WTC11 (cell line): ENCODE results near the gene RARA. TPM values are rescaled to one million over a fixed set of nuclear protein-coding genes. Genes with fewer than 3 reads are reported as not detected.

Experiments
- ATAC-seq: fragments of 200-7000 bp; cut with Tn5 transposase; 2 replicates; pipeline ENCODE4 v1.10.0; 2021; ENCODE audit warnings: mild to moderate bottlenecking, moderate library complexity
- CTCF ChIA-PET: fragments of 300-600 bp; sonication (Branson Sonifier 250); formaldehyde crosslinking; loops from one replicate; lab custom pipeline; 2021; ENCODE audit warnings: antibody characterized with exemption; lab: Charles Lee
- POLR2A ChIA-PET: fragments of 350-600 bp; sonication (Branson Sonifier 250); formaldehyde crosslinking; loops from one replicate; lab custom pipeline; 2021; ENCODE audit warnings: antibody characterized with exemption; lab: Charles Lee
- DNase-seq: peaks from one replicate; pipeline ENCODE4 v3.0.0; 2021; ENCODE audit warnings: low spot score
- H3K27ac Mint-ChIP-seq: 2 replicates; pipeline ENCODE4 v1.8.0; 2021; ENCODE audit warnings: mixed read lengths
- H3K27me3 Mint-ChIP-seq: 2 replicates; pipeline ENCODE4 v1.8.0; 2021; ENCODE audit warnings: low read depth, mild to moderate bottlenecking, moderate library complexity, mixed read lengths
- H3K36me3 Mint-ChIP-seq: 2 replicates; pipeline ENCODE4 v1.8.0; 2021; ENCODE audit warnings: mixed read lengths
- H3K4me1 Mint-ChIP-seq: 2 replicates; pipeline ENCODE4 v1.8.0; 2022; ENCODE audit warnings: mixed read lengths
- H3K4me3 Mint-ChIP-seq: 2 replicates; pipeline ENCODE4 v1.8.0; 2021; ENCODE audit warnings: mild to moderate bottlenecking, moderate library complexity, mixed read lengths
- H3K9me3 Mint-ChIP-seq: 2 replicates; pipeline ENCODE4 v1.8.0; 2021; ENCODE audit warnings: mixed read lengths
- CBFB ChIP-seq: sonication (generic); formaldehyde crosslinking; IDR thresholded peaks from 2 replicates; pipeline ENCODE4 v1.8.1; 2022; ENCODE audit warnings: mild to moderate bottlenecking, low read depth, missing genetic modification reagents
- GABPB1 ChIP-seq: sonication (generic); formaldehyde crosslinking; IDR thresholded peaks from 2 replicates; pipeline ENCODE4 v1.8.1; 2023; ENCODE audit warnings: mild to moderate bottlenecking, missing genetic modification reagents
- GTF2I ChIP-seq: fragments of 250-450 bp; sonication (Bioruptor Pico); conservative IDR thresholded peaks from 2 replicates; pipeline ENCODE4 v1.4.0; 2021; ENCODE audit warnings: mild to moderate bottlenecking
- IRF2 ChIP-seq: sonication (generic); formaldehyde crosslinking; IDR thresholded peaks from 2 replicates; pipeline ENCODE4 v1.8.0; 2022; ENCODE audit warnings: low read depth, missing genetic modification reagents, borderline replicate concordance
- JUN ChIP-seq: sonication (generic); formaldehyde crosslinking; IDR thresholded peaks from 2 replicates; pipeline ENCODE4 v1.8.0; 2023; ENCODE audit warnings: mild to moderate bottlenecking, missing genetic modification reagents
- NFE2L1 ChIP-seq: sonication (generic); formaldehyde crosslinking; IDR thresholded peaks from 2 replicates; pipeline ENCODE4 v1.8.1; 2023; ENCODE audit warnings: missing genetic modification reagents
- OVOL2 ChIP-seq: fragments of 250-450 bp; sonication (Bioruptor Pico); IDR thresholded peaks from 2 replicates; pipeline ENCODE4 v1.9.0; 2021; ENCODE audit warnings: mild to moderate bottlenecking, borderline replicate concordance
- PRRX2 ChIP-seq: fragments of 250-450 bp; sonication (Bioruptor Pico); IDR thresholded peaks from 2 replicates; pipeline ENCODE4 v1.8.0; 2021; ENCODE audit warnings: mild to moderate bottlenecking
- RELA ChIP-seq: sonication (generic); formaldehyde crosslinking; IDR thresholded peaks from 2 replicates; pipeline ENCODE4 v1.8.1; 2022; ENCODE audit warnings: missing genetic modification reagents, mild to moderate bottlenecking, borderline replicate concordance
- SOX15 ChIP-seq: fragments of 250-450 bp; sonication (Bioruptor Pico); IDR thresholded peaks from 2 replicates; pipeline ENCODE4 v1.9.0; 2021; ENCODE audit warnings: mild to moderate bottlenecking
- ZNF219 ChIP-seq: sonication (generic); formaldehyde crosslinking; IDR thresholded peaks from 2 replicates; pipeline ENCODE4 v1.8.0; 2023; ENCODE audit warnings: missing genetic modification reagents, mild to moderate bottlenecking, borderline replicate concordance
- total RNA-seq: library from RNA; stranded (reverse); gene quantifications from 3 replicates; pipeline ENCODE4 v1.2.3, GENCODE V29; 2021
- TF ChIP-seq, protein P1 (sequence below): fragments of 250-450 bp; sonication (Bioruptor Pico); conservative IDR thresholded peaks from 2 replicates; pipeline ENCODE4 v1.9.0; 2021; ENCODE audit warnings: mild to moderate bottlenecking
- TF ChIP-seq, protein P2 (sequence below): sonication (generic); formaldehyde crosslinking; IDR thresholded peaks from 2 replicates; pipeline ENCODE4 v1.8.1; 2022; ENCODE audit warnings: low read depth, mild to moderate bottlenecking, moderate library complexity, missing genetic modification reagents, borderline replicate concordance
- TF ChIP-seq, protein P3 (sequence below): sonication (generic); formaldehyde crosslinking; IDR thresholded peaks from 2 replicates; pipeline ENCODE4 v1.8.0; 2022; ENCODE audit warnings: missing genetic modification reagents
- TF ChIP-seq, protein P4 (sequence below): sonication (generic); formaldehyde crosslinking; IDR thresholded peaks from 2 replicates; pipeline ENCODE4 v1.8.1; 2022; ENCODE audit warnings: low read depth, missing genetic modification reagents, borderline replicate concordance
- TF ChIP-seq, protein P5 (sequence below): sonication (generic); formaldehyde crosslinking; conservative IDR thresholded peaks from 2 replicates; pipeline ENCODE4 v1.8.1; 2022; ENCODE audit warnings: mild to moderate bottlenecking, missing genetic modification reagents
- TF ChIP-seq, protein P6 (sequence below): sonication (generic); formaldehyde crosslinking; IDR thresholded peaks from 2 replicates; pipeline ENCODE4 v1.8.1; 2022; ENCODE audit warnings: missing genetic modification reagents, borderline replicate concordance

RARA gene
- total RNA-seq, 1 experiment from 2014 or later = 20.7 TPM

DNA sequence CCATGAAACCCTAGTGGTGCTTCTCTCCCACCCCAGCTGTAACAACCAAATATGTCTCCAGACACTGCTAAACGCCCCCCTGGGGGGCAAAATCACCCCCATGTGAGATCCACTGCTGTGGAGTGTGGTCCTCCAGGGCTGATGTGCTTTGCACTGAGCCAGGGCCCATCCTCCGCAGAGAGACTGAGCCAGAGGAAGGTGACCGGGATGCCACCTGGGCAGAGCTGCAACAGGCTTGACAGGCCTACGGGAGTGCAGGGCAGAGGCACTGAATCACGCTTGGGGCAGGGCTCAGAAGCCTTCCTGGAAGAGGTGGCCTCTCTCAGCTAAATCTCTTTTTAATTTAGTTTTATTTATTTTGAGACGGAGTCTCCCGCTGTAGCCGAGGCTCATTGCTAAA lies 51.1 kb downstream of the RARA start:
- Mint-ChIP-seq H3K9me3 (no peaks in the 10 kb centered on the region), H3K36me3 (0 out of 2 replicates have a peak, but pooled peaks cover 2% of the 10 kb centered on the region), H3K27ac (no peak overlapping the region), H3K4me1 (peaks cover 43% of the 10 kb centered on the region), H3K27me3 (peaks cover 40% of the 10 kb centered on the region), H3K4me3 (no peak overlapping the region)
- no peak for TF ChIP-seq GTF2I (CRISPR knock-in tag)
- no peak for TF ChIP-seq IRF2 (CRISPR knock-in tag)
- no peak for TF ChIP-seq GABPB1
- TF ChIP-seq OVOL2 (CRISPR knock-in tag) = no peak
- TF ChIP-seq CBFB (CRISPR knock-in tag) = no peak
- TF ChIP-seq, protein P1, sequence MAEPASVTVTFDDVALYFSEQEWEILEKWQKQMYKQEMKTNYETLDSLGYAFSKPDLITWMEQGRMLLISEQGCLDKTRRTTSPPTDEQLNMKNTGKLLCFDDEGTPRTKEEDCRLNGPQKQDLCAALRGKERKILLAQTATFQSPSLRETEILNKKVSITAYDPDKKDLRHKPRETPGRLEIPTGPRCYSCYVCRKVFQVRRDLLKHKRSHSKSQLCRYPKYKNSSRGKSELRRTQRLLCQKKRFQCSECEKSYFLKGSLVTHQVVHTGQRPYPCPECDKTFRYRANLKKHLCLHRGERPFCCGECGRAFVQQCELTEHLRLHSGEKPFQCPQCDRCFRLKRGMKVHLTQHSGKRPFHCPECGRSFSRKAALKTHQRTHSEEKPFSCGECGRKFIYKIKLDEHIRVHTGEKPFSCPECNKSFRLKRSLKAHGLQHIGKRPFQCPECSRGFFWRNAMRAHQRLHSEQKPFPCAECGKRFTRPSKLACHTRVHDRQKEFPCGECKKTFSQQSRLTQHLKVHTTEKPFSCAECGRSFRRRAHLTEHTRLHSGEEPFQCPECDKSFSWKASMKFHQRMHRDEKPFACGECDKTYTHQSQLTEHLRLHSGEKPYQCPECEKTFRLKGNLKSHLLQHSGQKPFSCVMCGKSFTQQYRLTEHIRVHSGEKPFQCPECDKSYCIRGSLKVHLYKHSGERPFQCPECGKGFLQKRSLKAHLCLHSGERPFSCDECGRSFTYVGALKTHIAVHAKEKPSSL (CRISPR knock-in tag) = no peak
- no peak for TF ChIP-seq NFE2L1
- TF ChIP-seq, protein P2, sequence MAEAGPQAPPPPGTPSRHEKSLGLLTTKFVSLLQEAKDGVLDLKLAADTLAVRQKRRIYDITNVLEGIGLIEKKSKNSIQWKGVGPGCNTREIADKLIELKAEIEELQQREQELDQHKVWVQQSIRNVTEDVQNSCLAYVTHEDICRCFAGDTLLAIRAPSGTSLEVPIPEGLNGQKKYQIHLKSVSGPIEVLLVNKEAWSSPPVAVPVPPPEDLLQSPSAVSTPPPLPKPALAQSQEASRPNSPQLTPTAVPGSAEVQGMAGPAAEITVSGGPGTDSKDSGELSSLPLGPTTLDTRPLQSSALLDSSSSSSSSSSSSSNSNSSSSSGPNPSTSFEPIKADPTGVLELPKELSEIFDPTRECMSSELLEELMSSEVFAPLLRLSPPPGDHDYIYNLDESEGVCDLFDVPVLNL = no peak
- TF ChIP-seq ZNF219 = no peak
- TF ChIP-seq, protein P3, sequence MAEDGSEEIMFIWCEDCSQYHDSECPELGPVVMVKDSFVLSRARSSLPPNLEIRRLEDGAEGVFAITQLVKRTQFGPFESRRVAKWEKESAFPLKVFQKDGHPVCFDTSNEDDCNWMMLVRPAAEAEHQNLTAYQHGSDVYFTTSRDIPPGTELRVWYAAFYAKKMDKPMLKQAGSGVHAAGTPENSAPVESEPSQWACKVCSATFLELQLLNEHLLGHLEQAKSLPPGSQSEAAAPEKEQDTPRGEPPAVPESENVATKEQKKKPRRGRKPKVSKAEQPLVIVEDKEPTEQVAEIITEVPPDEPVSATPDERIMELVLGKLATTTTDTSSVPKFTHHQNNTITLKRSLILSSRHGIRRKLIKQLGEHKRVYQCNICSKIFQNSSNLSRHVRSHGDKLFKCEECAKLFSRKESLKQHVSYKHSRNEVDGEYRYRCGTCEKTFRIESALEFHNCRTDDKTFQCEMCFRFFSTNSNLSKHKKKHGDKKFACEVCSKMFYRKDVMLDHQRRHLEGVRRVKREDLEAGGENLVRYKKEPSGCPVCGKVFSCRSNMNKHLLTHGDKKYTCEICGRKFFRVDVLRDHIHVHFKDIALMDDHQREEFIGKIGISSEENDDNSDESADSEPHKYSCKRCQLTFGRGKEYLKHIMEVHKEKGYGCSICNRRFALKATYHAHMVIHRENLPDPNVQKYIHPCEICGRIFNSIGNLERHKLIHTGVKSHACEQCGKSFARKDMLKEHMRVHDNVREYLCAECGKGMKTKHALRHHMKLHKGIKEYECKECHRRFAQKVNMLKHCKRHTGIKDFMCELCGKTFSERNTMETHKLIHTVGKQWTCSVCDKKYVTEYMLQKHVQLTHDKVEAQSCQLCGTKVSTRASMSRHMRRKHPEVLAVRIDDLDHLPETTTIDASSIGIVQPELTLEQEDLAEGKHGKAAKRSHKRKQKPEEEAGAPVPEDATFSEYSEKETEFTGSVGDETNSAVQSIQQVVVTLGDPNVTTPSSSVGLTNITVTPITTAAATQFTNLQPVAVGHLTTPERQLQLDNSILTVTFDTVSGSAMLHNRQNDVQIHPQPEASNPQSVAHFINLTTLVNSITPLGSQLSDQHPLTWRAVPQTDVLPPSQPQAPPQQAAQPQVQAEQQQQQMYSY (CRISPR knock-in tag) = no peak
- TF ChIP-seq, protein P4, sequence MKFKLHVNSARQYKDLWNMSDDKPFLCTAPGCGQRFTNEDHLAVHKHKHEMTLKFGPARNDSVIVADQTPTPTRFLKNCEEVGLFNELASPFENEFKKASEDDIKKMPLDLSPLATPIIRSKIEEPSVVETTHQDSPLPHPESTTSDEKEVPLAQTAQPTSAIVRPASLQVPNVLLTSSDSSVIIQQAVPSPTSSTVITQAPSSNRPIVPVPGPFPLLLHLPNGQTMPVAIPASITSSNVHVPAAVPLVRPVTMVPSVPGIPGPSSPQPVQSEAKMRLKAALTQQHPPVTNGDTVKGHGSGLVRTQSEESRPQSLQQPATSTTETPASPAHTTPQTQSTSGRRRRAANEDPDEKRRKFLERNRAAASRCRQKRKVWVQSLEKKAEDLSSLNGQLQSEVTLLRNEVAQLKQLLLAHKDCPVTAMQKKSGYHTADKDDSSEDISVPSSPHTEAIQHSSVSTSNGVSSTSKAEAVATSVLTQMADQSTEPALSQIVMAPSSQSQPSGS (CRISPR knock-in tag) = no peak
- TF ChIP-seq SOX15 (CRISPR knock-in tag) = no peak
- TF ChIP-seq, protein P5, sequence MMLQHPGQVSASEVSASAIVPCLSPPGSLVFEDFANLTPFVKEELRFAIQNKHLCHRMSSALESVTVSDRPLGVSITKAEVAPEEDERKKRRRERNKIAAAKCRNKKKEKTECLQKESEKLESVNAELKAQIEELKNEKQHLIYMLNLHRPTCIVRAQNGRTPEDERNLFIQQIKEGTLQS (CRISPR knock-in tag) = no peak
- TF ChIP-seq, protein P6, sequence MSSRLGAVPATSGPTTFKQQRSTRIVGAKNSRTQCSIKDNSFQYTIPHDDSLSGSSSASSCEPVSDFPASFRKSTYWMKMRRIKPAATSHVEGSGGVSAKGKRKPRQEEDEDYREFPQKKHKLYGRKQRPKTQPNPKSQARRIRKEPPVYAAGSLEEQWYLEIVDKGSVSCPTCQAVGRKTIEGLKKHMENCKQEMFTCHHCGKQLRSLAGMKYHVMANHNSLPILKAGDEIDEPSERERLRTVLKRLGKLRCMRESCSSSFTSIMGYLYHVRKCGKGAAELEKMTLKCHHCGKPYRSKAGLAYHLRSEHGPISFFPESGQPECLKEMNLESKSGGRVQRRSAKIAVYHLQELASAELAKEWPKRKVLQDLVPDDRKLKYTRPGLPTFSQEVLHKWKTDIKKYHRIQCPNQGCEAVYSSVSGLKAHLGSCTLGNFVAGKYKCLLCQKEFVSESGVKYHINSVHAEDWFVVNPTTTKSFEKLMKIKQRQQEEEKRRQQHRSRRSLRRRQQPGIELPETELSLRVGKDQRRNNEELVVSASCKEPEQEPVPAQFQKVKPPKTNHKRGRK (CRISPR knock-in tag) = no peak
- no peak for TF ChIP-seq JUN (CRISPR knock-in tag)
- no peak for TF ChIP-seq RELA (CRISPR knock-in tag)
- no peak for TF ChIP-seq PRRX2 (CRISPR knock-in tag)
- ChIA-PET CTCF (interaction anchor here (1.5 to 6.9 kb wide), 6 partner anchors 83 to 260 kb away, joined by 3 to 102 read pairs (median 20); partner anchors contain the start of gene IGFBP4), POLR2A (no interaction called here)
- DNase-seq (no peak), ATAC-seq (no peak)
